K562 (cell line): ENCODE results near the gene MADD. TPM values are rescaled to one million over a fixed set of nuclear protein-coding genes. Genes with fewer than 3 reads are reported as not detected.

ENCODE experiments used
- ADNP ChIP-seq: fragments of 200-800 bp; sonication (Bioruptor generic); IDR thresholded peaks from 2 replicates; pipeline ENCODE4 v1.6.1; 2016; ENCODE audit warnings: missing genetic modification characterization, missing compliant biosample characterization
- CBX1 ChIP-seq: sonication (generic); IDR thresholded peaks from 2 replicates; pipeline ENCODE4 v1.6.1; 2016; ENCODE audit warnings: antibody characterized with exemption, low read depth, mild to moderate bottlenecking
- E2F5 ChIP-seq: sonication (generic); formaldehyde crosslinking; IDR thresholded peaks from 2 replicates; pipeline ENCODE4 v1.8.0; 2022; ENCODE audit warnings: mild to moderate bottlenecking, missing genetic modification reagents
- EWSR1 ChIP-seq: fragments of 450-650 bp; IDR thresholded peaks from 2 replicates; pipeline ENCODE4 v1.6.1; 2018; ENCODE audit warnings: borderline replicate concordance, mild to moderate bottlenecking, low read depth, moderate library complexity; ENCODE audit not compliant: partially characterized antibody
- HDAC2 ChIP-seq: fragments of 450-650 bp; IDR thresholded peaks from 2 replicates; pipeline ENCODE4 v1.6.1; 2016; ENCODE audit warnings: mild to moderate bottlenecking
- HNRNPK ChIP-seq: fragments of 200-400 bp; formaldehyde crosslinking; IDR thresholded peaks from one replicate; pipeline ENCODE4 v1.6.1; 2018; ENCODE audit warnings: mild to moderate bottlenecking, low read depth, low read length; ENCODE audit not compliant: poor library complexity, severe bottlenecking
- LARP7 ChIP-seq: fragments of 450-650 bp; IDR thresholded peaks from 2 replicates; pipeline ENCODE4 v1.6.1; 2016
- MAFK ChIP-seq: IDR thresholded peaks from 2 replicates; pipeline ENCODE4 v1.6.1; 2011; ENCODE audit warnings: low read length, improper control_type of control experiment
- PHB2 ChIP-seq: fragments of 450-650 bp; IDR thresholded peaks from 2 replicates; pipeline ENCODE4 v1.6.1; 2017; ENCODE audit warnings: low read depth
- POLR2G ChIP-seq: fragments of 200-400 bp; formaldehyde crosslinking; IDR thresholded peaks from 2 replicates; pipeline ENCODE4 v1.6.1; 2017; ENCODE audit warnings: low read depth, mild to moderate bottlenecking, antibody characterized with exemption, low read length, moderate library complexity
- RBFOX2 ChIP-seq: fragments of 200-400 bp; formaldehyde crosslinking; IDR thresholded peaks from 2 replicates; pipeline ENCODE4 v1.6.1; 2017; ENCODE audit warnings: low read depth, mild to moderate bottlenecking, low read length, moderate library complexity
- TRIM24 ChIP-seq, 2 experiments: fragments of 450-650 bp; IDR thresholded peaks; 2 replicates each; pipeline ENCODE4 v1.6.1; 2016
- ZBTB2 ChIP-seq: fragments of 450-650 bp; IDR thresholded peaks from 2 replicates; pipeline ENCODE4 v1.6.1; 2016; ENCODE audit warnings: antibody characterized with exemption
- ZFP36 ChIP-seq: fragments of 150-350 bp; IDR thresholded peaks from 2 replicates; pipeline ENCODE4 v1.6.1; 2018; ENCODE audit warnings: low read length, low read depth; ENCODE audit not compliant: partially characterized antibody
- ZNF133 ChIP-seq: fragments of 250-450 bp; sonication (Bioruptor Pico); IDR thresholded peaks from 2 replicates; pipeline ENCODE4 v1.4.0; 2020; ENCODE audit warnings: mild to moderate bottlenecking
- ZNF436 ChIP-seq: fragments of 250-450, 450-650 bp; sonication (Bioruptor Pico); formaldehyde crosslinking; IDR thresholded peaks from 2 replicates; pipeline ENCODE4 v1.7.0; 2020; ENCODE audit warnings: mild to moderate bottlenecking
- polyA plus RNA-seq, 8 experiments: library from polyadenylated mRNA; depleted of rRNA in 4 of 8; stranded (reverse) in 5 of 8; unstranded in 3 of 8; fragments of >200 nt; fragmentation: Nextera tagmentation in 2 of 8; fragmentation: Illumina TruSeq in 1 of 8; extraction: Ambion mirVana in 2 of 8; extraction: Trizol in 1 of 8; gene quantifications; 2 replicates each; pipeline versions ENCODE4 v1.2.1 to v1.2.3, GENCODE V29; 2011 to 2014; ENCODE audit warnings: inconsistent platforms in 1 of 8, missing spikeins in 1 of 8
- total RNA-seq, 7 experiments: library from RNA; depleted of rRNA in 6 of 7; stranded (reverse); fragments of >200 nt in 6 of 7; fragmentation: Illumina TruSeq in 2 of 7; extraction: Trizol in 2 of 7; gene quantifications; 2 replicates each; pipeline versions ENCODE4 v1.2.1 to v1.2.3, GENCODE V29; 2011 to 2021; ENCODE audit warnings: low replicate concordance in 1 of 7
- TF ChIP-seq, protein P1 (sequence below): sonication (generic); formaldehyde crosslinking; IDR thresholded peaks from 2 replicates; pipeline ENCODE4 v1.8.1; 2022; ENCODE audit warnings: missing genetic modification reagents
- TF ChIP-seq, protein P2 (sequence below), 2 experiments: IDR thresholded peaks; 2 replicates each; pipeline ENCODE4 v1.6.1; 2012; ENCODE audit warnings: improper control_type of control experiment in 2 of 2, low read depth in 2 of 2, low read length in 2 of 2, borderline replicate concordance in 1 of 2
- TF ChIP-seq, protein P3 (sequence below): sonication (generic); formaldehyde crosslinking; IDR thresholded peaks from 2 replicates; pipeline ENCODE4 v1.8.1; 2023; ENCODE audit warnings: mild to moderate bottlenecking, missing genetic modification reagents

MADD gene
- total and polyA plus RNA-seq, 9 of the 15 experiments (the other 6 are each of a cell fraction or from before 2014, with no cell fraction given), result 0.68 to 57.6 (median 33.6) TPM

- TF ChIP-seq ZNF133 (CRISPR knock-in tag) (no peak), EWSR1 (no peak), ZFP36 (peak; percentile 88), MAFK (no peak), HDAC2 (peak; percentile 75; the same call in 1 of the 2 replicates), LARP7 (no peak), ZBTB2 (no peak), TRIM24 (IDR thresholded peaks at IDR 0.05) (no peak), RBFOX2 (no peak), POLR2G (no peak), ZNF436 (CRISPR knock-in tag) (no peak), HNRNPK (no peak), ADNP (tag) (no peak), E2F5 (CRISPR knock-in tag) (no peak), CBX1 (peak; percentile 59; the same call in 1 of the 2 replicates), PHB2 (no peak)
- TF ChIP-seq, protein P1, sequence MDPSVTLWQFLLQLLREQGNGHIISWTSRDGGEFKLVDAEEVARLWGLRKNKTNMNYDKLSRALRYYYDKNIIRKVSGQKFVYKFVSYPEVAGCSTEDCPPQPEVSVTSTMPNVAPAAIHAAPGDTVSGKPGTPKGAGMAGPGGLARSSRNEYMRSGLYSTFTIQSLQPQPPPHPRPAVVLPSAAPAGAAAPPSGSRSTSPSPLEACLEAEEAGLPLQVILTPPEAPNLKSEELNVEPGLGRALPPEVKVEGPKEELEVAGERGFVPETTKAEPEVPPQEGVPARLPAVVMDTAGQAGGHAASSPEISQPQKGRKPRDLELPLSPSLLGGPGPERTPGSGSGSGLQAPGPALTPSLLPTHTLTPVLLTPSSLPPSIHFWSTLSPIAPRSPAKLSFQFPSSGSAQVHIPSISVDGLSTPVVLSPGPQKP (CRISPR knock-in tag), result no peak
- TF ChIP-seq, protein P2, sequence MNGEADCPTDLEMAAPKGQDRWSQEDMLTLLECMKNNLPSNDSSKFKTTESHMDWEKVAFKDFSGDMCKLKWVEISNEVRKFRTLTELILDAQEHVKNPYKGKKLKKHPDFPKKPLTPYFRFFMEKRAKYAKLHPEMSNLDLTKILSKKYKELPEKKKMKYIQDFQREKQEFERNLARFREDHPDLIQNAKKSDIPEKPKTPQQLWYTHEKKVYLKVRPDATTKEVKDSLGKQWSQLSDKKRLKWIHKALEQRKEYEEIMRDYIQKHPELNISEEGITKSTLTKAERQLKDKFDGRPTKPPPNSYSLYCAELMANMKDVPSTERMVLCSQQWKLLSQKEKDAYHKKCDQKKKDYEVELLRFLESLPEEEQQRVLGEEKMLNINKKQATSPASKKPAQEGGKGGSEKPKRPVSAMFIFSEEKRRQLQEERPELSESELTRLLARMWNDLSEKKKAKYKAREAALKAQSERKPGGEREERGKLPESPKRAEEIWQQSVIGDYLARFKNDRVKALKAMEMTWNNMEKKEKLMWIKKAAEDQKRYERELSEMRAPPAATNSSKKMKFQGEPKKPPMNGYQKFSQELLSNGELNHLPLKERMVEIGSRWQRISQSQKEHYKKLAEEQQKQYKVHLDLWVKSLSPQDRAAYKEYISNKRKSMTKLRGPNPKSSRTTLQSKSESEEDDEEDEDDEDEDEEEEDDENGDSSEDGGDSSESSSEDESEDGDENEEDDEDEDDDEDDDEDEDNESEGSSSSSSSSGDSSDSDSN (IDR thresholded peaks at IDR 0.05; ENCODE audit: borderline replicate concordance in 1 of 2, low read depth in 2 of 2, low read length in 2 of 2), result no peak
- TF ChIP-seq, protein P3, sequence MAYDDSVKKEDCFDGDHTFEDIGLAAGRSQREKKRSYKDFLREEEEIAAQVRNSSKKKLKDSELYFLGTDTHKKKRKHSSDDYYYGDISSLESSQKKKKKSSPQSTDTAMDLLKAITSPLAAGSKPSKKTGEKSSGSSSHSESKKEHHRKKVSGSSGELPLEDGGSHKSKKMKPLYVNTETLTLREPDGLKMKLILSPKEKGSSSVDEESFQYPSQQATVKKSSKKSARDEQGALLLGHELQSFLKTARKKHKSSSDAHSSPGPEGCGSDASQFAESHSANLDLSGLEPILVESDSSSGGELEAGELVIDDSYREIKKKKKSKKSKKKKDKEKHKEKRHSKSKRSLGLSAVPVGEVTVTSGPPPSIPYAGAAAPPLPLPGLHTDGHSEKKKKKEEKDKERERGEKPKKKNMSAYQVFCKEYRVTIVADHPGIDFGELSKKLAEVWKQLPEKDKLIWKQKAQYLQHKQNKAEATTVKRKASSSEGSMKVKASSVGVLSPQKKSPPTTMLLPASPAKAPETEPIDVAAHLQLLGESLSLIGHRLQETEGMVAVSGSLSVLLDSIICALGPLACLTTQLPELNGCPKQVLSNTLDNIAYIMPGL (CRISPR knock-in tag), result no peak
Measured at GRCh38 chr11:47333886-47334443, 64.0 kb downstream of the MADD start (continued).
